Measurements from ENCODE around the gene SPON2.

DNA sequence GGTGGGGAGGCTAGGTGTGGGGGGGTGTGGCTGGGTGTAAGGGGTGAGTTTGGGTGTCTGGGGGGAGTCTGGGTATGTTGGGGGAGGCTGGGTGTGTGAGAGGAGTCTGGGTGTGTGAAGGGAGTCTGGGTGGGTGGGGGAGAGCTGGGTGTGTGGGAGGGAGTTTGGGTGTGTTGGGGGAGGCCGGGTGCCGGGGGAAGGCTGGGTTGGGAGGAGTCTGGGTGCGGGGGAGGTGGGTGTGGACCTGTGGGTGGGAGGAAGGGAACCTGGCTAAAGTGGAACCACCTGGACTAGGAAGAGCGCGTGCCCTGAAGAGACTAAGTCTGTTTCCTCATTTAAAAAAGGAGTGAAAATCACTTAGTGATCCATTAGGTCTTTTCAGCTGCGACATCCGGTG is 18.3 kb downstream of the SPON2 start:
- TF ChIP-seq, protein P1, sequence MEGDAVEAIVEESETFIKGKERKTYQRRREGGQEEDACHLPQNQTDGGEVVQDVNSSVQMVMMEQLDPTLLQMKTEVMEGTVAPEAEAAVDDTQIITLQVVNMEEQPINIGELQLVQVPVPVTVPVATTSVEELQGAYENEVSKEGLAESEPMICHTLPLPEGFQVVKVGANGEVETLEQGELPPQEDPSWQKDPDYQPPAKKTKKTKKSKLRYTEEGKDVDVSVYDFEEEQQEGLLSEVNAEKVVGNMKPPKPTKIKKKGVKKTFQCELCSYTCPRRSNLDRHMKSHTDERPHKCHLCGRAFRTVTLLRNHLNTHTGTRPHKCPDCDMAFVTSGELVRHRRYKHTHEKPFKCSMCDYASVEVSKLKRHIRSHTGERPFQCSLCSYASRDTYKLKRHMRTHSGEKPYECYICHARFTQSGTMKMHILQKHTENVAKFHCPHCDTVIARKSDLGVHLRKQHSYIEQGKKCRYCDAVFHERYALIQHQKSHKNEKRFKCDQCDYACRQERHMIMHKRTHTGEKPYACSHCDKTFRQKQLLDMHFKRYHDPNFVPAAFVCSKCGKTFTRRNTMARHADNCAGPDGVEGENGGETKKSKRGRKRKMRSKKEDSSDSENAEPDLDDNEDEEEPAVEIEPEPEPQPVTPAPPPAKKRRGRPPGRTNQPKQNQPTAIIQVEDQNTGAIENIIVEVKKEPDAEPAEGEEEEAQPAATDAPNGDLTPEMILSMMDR (IDR thresholded peaks at IDR 0.05), result no peak
- TF ChIP-seq POLR2A (IDR thresholded peaks at IDR 0.05), result no peak

Measured in thyroid gland (tissue), 4 donors.